MCF 10A (cell line): Measurements from ENCODE around the gene DAPK2. TPM values are rescaled to one million over a fixed set of nuclear protein-coding genes. Genes with fewer than 3 reads are reported as not detected.

Experiments used
- BruUV-seq: library from RNA; stranded (reverse); fragments of 400-500 nt; replicated peaks from 2 replicates; lab custom pipeline; 2021; lab: Mats Ljungman, UMichigan
- CTCF ChIA-PET: fragments of 300-600 bp; sonication (Branson Sonifier 250); formaldehyde crosslinking; extraction: SDS; loops from one replicate; lab custom pipeline; 2021; ENCODE audit warnings: antibody characterized with exemption, inconsistent platforms; lab: Yijun Ruan, JAX
- POLR2A ChIA-PET: fragments of 300-600, 350-650 bp; sonication (Branson Sonifier 250); formaldehyde crosslinking; extraction: SDS; loops from one replicate; lab custom pipeline; 2020; ENCODE audit warnings: antibody characterized with exemption, inconsistent platforms; lab: Yijun Ruan, JAX
- DNase-seq: peaks from one replicate; pipeline ENCODE4 v3.0.0-alpha.2; 2018; ENCODE audit not compliant: unreplicated experiment
- H3K27ac Mint-ChIP-seq: one replicate; pipeline ENCODE4 v1.8.0; 2022; ENCODE audit warnings: mild to moderate bottlenecking, low read depth, mixed read lengths; ENCODE audit not compliant: unreplicated experiment
- H3K27me3 Mint-ChIP-seq: one replicate; pipeline ENCODE4 v1.8.0; 2022; ENCODE audit warnings: mixed read lengths; ENCODE audit not compliant: insufficient read depth, unreplicated experiment
- H3K36me3 Mint-ChIP-seq: one replicate; pipeline ENCODE4 v1.8.0; 2022; ENCODE audit warnings: mild to moderate bottlenecking, moderate library complexity, mixed read lengths; ENCODE audit not compliant: insufficient read depth, unreplicated experiment
- H3K4me1 Mint-ChIP-seq: one replicate; pipeline ENCODE4 v1.8.0; 2022; ENCODE audit warnings: mixed read lengths; ENCODE audit not compliant: insufficient read depth, unreplicated experiment
- H3K4me3 Mint-ChIP-seq: one replicate; pipeline ENCODE4 v1.8.0; 2022; ENCODE audit warnings: mild to moderate bottlenecking, moderate library complexity, mixed read lengths; ENCODE audit not compliant: unreplicated experiment
- H3K9me3 Mint-ChIP-seq: one replicate; pipeline ENCODE4 v1.8.0; 2022; ENCODE audit warnings: mixed read lengths; ENCODE audit not compliant: unreplicated experiment
- intact Hi-C: fragments of 100-400 bp; cut with micrococcal nuclease; formaldehyde crosslinking; loops from 2 replicates; pipeline ENCODE4 v1.14.1; 2022
- total RNA-seq: library from RNA; stranded (reverse); gene quantifications from 2 replicates; pipeline ENCODE4 v1.2.3, GENCODE V29; 2022
- TF ChIP-seq, protein P1 (sequence below): fragments of 200-600 bp; IDR thresholded peaks from one replicate; pipeline ENCODE4 v1.8.0; 2022; ENCODE audit warnings: antibody characterized with exemption, mild to moderate bottlenecking; ENCODE audit not compliant: unreplicated experiment

DAPK2 gene
- total RNA-seq, 1 experiment from 2014 or later = 4.6 TPM

DNA sequence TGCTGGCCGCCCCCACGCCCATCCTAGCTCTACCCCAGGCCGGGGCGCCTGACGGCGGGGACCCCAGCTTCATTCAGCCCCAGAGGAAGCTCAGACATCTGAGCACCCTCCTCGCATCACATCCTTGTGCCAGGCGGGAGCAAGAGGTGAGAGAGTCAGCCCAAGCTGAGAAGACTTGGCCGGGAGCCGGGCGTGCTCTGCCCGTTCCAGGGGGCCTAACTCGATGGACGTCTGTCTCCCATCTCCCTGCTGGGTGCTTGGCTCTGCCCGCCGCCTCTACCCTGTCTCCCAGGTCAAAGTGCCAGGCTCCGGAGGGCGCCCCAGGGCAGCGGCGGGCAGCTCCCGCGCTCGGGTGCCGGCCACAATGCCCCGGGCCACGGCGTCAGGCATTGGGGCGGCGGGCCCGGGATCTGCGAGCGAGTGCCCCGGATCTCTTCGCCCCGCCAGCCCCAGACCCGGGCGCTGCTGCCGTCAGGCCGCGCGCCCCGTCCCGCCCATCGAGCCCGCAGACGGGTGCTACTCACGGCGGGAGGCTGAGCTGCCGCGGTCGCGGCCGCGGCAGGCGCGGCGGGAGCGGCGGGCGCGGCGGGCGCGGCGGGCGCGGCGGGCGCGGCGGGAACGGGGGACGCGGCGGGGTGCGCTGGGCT lies 388 bp downstream of the DAPK2 start:
- no peaks in the 10 kb centered on the region for H3K36me3 Mint-ChIP-seq
- H3K27me3 Mint-ChIP-seq = peaks cover 12% of the 10 kb centered on the region
- H3K4me3 Mint-ChIP-seq = peak overlapping the region; percentile 62
- TF ChIP-seq, protein P1, sequence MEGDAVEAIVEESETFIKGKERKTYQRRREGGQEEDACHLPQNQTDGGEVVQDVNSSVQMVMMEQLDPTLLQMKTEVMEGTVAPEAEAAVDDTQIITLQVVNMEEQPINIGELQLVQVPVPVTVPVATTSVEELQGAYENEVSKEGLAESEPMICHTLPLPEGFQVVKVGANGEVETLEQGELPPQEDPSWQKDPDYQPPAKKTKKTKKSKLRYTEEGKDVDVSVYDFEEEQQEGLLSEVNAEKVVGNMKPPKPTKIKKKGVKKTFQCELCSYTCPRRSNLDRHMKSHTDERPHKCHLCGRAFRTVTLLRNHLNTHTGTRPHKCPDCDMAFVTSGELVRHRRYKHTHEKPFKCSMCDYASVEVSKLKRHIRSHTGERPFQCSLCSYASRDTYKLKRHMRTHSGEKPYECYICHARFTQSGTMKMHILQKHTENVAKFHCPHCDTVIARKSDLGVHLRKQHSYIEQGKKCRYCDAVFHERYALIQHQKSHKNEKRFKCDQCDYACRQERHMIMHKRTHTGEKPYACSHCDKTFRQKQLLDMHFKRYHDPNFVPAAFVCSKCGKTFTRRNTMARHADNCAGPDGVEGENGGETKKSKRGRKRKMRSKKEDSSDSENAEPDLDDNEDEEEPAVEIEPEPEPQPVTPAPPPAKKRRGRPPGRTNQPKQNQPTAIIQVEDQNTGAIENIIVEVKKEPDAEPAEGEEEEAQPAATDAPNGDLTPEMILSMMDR = no peak
- no peak for DNase-seq
- ChIA-PET POLR2A (interaction anchor here (0.8 to 3.2 kb wide), 9 partner anchors 28 to 293 kb away, joined by 3 to 23 read pairs (median 7); partner anchors contain the start of genes CIAO2A and HERC1), CTCF (interaction anchor here (0.6 to 6.3 kb wide), 41 partner anchors 9 to 671 kb away, joined by 3 to 109 read pairs (median 4); no protein-coding TSS in a partner anchor)
- H3K4me1 Mint-ChIP-seq = peaks cover 5% of the 10 kb centered on the region
- no peak overlapping the region for H3K27ac Mint-ChIP-seq
- H3K9me3 Mint-ChIP-seq = no peaks in the 10 kb centered on the region
- BruUV-seq = no TSS peak
- intact Hi-C loops = loop anchor here (1.0 to 5.0 kb wide), 5 partner anchors 41 to 294 kb away; partner anchors contain the start of gene HERC1

DNA sequence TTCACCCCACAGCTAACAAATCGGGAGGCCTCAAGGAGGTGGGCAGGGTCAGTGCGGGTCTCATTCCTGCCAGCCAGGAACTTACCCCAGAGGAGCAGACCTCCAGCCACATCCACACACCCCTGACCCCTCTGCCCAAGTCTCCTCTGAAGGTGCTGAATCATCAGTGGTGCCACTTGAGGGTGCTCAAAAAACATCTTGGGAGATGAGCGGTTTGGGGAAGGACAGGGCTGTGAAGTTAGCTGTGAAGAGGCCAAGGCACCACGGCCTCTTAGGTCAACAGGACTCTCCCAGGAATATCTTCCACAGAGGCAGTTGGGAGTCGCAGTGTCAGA lies 1.2 kb downstream of the DAPK2 start:
- H3K27me3 Mint-ChIP-seq = peaks cover 12% of the 10 kb centered on the region
- ChIA-PET POLR2A (interaction anchor here (1.8 to 3.2 kb wide), 4 partner anchors 28 to 99 kb away, joined by 6 to 23 read pairs (median 12); no protein-coding TSS in a partner anchor), CTCF (interaction anchor here (0.8 to 6.3 kb wide), 20 partner anchors 9 to 367 kb away, joined by 3 to 109 read pairs (median 4); no protein-coding TSS in a partner anchor)
- no peak for DNase-seq
- no peaks in the 10 kb centered on the region for H3K9me3 Mint-ChIP-seq
- intact Hi-C loops = loop anchor here (5.0 kb wide), 1 partner anchor 213 kb away; the partner anchor contains the start of gene HERC1
- peaks cover 5% of the 10 kb centered on the region for H3K4me1 Mint-ChIP-seq
- TF ChIP-seq, protein P1 = no peak
- no peak overlapping the region for H3K4me3 Mint-ChIP-seq
- TSS peak; percentile 16 for BruUV-seq
- no peaks in the 10 kb centered on the region for H3K36me3 Mint-ChIP-seq
- H3K27ac Mint-ChIP-seq = no peak overlapping the region

DNA sequence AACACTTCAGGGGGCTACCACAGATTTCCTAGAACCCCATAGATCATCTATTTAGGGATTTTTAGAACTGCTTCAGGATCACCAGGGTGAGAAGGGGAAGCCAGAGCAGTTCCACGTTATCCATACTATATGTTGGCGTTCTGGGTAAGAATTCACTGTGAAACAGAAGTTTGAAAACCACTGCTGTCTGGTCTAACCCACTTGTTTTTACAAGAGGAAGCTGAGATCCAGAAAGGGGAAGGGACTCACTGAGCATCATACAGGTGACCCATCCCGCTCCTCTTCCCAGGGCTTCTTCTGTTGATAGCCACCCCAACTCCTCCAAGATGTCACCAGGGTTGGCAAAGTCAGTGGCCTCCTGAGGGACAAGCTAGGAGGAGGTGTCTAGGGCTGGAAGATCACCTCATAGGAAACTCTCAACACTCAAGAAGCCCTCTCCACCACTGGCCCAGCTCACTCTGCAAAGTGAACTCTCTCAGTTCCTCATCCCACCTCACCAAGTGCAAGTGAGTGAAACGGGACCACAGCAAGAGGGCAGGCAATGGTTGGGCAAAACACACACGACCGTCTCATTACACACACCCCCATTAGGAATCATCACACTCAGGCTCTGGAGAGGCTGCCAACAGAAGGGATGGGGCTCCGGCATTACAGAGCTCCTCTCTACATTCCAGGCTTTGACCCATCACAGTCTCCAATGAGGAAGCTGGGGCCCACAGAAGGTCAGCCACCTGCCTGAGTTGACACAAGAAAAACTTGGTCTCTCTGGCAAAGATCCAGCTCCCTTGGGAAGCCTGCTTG lies 1.8 kb downstream of the DAPK2 start:
- ChIA-PET CTCF (interaction anchor here (0.5 to 6.3 kb wide), 11 partner anchors 8 to 367 kb away, joined by 3 to 109 read pairs (median 4); no protein-coding TSS in a partner anchor), POLR2A (interaction anchor here (0.7 to 3.2 kb wide), 4 partner anchors 35 to 99 kb away, joined by 3 to 23 read pairs (median 12); no protein-coding TSS in a partner anchor)
- no peak for DNase-seq
- H3K36me3 Mint-ChIP-seq = no peaks in the 10 kb centered on the region
- H3K27me3 Mint-ChIP-seq = peaks cover 12% of the 10 kb centered on the region
- H3K27ac Mint-ChIP-seq = no peak overlapping the region
- H3K9me3 Mint-ChIP-seq = no peaks in the 10 kb centered on the region
- intact Hi-C loops = loop anchor here (5.0 kb wide), 1 partner anchor 212 kb away; the partner anchor contains the start of gene HERC1
- no peak overlapping the region for H3K4me3 Mint-ChIP-seq
- TF ChIP-seq, protein P1 = no peak
- no TSS peak for BruUV-seq
- peaks cover 5% of the 10 kb centered on the region for H3K4me1 Mint-ChIP-seq
